Iris pigment epithelial cell (primary cell): ENCODE measurements around the gene KCNQ1OT1.

ENCODE experiments used
- DNase-seq: peaks from one replicate; pipeline ENCODE4 v3.0.0-alpha.2; 2011; ENCODE audit warnings: low read depth

The KCNQ1OT1 gene

GRCh38 chr11:2570211-2570811 lies 129.5 kb downstream of the KCNQ1OT1 start:
- no peak for DNase-seq

DNA sequence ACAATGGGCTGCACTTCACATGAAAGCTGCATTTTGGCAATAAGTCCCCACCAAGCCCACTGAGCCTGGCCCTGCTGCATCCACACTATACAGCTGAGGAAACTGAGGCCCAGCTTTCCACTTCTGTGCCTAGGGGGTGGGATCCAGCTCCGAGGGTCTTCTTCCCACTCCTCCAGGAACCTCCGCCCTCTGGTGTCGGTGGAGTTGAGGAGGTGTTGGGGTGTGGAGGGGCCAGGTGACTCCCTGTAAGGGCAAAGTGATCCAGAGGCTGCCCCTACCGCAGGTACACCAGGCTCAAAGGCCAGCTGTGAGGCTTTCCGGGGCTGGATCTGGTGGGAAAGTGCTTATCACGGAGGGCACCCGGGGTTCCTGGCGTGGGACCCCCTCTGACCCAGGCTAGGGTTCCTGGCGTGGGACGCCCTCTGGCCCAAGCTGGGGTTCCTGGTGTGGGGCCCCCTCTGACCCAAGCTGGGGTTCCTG lies 130.0 kb downstream of the KCNQ1OT1 start:
- DNase-seq = no peak

DNA sequence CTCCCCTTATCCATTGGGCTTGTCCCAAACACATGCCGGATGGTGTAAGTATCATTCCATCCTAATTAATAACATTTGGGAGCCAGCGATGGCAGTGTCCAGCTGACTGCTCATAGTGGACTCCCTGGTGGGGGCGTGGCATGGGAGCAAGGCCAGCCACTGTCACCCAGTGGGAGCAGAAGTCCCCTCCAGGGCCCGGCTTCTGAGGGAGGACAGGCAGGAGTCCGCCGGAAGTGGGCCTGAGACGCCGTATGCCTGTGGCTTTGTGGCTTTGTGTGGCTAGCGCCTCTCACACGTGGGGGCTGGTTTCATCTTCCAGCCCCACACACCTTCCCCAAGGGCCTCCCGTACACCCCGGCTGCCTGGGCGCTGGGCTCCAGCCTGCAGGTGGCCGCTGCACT lies 130.5 kb downstream of the KCNQ1OT1 start:
- no peak for DNase-seq

DNA sequence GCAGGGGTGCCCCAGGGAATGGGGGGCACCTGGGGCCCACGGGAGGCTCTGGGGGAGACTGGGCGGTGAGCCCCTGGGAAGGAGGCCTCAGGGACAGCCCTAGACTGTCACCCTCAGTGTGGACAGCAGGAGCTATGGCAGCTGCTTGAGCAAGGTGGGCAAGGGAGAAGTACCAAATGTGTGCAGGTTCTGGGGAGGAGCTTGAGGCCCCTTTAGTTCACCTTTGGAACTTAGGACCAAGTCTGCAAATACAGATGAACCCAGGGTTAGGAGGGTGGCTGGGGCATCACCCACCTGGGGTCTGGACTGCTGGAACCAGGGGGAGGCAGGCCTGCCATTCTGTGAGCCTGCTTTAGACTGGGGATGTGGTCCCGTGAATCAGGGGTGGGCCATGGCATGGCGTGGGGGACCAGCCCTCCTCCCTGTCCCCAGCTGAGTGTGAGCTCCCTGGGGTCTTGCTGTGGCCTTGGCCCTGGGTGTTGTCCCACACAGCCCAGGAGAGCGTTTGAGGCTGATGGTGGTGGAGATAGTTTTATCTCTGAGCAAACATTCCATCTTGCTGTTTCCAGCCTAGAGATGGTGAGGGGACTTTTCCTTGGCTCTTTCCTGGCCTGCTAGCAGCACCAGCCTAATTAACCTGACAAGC lies 132.6 kb downstream of the KCNQ1OT1 start:
- no peak for DNase-seq

GRCh38 chr11:2566223-2567025 lies 133.4 kb downstream of the KCNQ1OT1 start:
- no peak for DNase-seq

- no peak for DNase-seq
These were observed 134.2 kb downstream of the KCNQ1OT1 start for GRCh38 chr11:2565447-2566222.

- DNase-seq = no peak
These were observed 135.0 kb downstream of the KCNQ1OT1 start for GRCh38 chr11:2564588-2565425.

- no peak for DNase-seq
These were observed 135.7 kb downstream of the KCNQ1OT1 start for GRCh38 chr11:2564008-2564530.

DNA sequence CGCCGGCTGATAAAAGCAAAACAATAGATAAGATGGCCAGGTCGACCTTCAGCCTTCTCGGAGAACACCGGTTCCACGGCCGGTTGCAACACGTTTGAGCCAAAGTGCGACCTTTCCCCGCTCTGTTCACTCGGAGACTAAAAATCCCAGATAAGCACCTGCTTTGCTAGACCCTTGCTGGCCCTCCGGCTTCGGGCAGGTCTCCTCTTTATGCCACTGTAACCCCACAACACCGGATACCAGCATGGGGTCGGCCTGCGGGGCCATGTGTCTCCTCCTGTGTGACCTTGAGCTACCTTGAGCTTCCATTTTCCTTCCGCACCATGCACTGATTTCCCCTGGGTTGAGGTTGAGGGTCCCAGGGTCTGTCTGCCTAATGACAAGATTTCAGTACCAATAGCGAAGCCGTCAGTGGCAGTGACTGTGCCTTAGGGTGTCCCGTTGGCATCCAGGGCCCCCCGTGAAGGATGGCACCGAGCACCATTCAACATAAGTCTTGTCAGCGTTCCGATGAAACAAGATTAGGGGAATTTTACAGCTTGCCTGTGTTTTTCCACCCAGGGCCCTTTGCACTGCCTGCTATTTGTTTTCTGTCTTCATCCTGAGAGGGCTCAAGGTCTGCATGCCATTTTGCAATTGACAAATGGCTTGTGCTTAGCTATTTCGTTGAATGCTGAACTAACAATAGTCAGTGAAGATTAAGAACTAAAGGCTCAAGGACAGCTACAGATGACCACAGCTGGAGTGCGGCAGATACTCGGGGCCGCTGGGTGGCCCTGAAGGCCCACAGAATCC lies 136.4 kb downstream of the KCNQ1OT1 start:
- DNase-seq = no peak

GRCh38 chr11:2562890-2563212 lies 136.9 kb downstream of the KCNQ1OT1 start:
- no peak for DNase-seq

GRCh38 chr11:2561696-2562581 lies 137.9 kb downstream of the KCNQ1OT1 start:
- no peak for DNase-seq

DNA sequence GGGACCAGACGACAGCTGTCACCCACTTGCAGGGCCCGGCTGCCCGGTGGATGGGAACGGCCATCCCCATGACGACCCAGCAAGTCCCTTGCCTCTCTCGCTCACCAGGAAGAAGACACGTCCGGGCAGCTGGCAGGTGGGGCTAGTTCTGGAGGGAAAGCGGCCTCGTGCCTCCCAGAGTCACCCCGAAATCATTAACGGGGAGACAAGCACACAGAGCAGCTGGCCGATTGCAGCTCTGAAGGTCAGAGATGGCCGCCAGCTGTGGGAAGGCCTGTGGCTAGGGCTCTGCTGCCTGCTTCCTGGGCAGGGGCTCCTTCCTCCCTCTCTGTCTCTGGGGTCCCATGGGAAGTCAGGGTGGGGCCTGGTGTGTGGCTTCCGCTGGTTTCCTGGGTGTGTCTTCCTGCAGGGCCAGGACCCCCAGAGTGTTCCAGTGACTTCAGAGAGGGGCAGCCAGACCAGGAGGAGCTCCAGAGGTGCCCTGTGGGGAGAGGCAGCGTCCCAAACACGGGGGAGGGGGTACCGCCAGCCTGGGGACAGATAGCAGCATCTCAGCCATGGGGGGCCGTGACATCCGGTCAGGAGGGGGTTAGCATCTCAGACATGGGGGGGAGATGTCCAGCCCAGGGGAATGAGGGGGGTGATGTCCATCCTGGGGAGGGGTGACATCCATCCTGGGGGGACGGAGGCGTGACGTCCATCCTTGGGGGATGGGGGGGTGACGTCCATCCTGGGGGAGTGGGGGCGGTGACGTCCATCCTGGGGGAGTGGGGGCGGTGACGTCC lies 140.1 kb downstream of the KCNQ1OT1 start:
- no peak for DNase-seq

DNA sequence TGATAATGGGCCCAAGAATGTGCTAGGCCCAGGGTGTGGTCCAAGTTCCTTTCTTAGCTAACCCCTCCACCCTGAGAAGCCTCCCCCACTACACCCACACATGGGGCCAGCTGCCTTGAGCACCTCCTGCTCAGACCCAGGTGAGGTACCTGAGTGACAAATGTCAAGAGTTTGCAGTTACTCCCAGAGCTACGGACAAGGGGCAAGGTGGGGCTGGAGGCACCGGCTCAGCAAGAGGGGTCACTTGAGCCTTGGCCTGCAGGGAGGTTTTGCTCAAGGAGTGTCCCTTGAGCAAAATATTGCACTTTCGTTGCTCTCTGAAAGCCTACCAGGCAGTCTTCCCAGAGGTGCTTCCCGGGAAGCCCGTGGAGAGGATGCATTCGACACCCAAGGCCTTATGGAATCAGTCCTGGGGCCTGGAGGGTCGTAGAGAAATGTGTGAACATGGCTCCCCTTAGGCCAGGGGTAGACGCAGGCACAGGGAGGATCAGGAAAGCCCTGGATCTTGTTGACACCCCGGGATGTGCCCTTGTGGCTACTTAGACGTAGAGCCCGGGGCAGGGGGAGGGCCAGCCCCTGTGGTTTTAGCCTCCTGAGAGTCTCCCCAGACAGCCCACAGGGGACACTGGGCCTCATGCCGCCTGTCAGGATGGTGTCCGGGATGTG lies 140.8 kb downstream of the KCNQ1OT1 start:
- no peak for DNase-seq

DNA sequence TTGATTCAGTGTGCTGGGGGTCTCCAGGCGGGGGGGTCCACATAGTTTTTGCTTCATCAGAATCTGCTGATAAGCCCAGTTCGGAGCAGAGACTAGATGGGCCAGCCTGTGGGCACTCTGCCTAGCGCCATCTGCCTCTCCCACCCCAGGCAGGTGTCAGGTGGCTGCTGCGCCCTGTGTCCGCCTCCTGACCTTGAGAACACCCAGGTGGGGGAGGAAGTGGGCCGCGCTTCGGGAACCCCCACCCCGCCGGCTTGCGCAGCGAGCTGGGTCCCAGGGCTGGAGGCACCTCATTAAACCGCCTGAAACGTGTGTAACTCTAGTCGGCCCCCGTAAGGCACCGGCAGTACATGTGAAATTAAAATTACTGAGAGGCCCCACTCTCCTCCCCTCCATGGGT lies 141.4 kb downstream of the KCNQ1OT1 start:
- DNase-seq = no peak
